Chondrocyte (in vitro differentiated cells): ENCODE data around the gene PDE4D. TPM values are rescaled to one million over a fixed set of nuclear protein-coding genes. Genes with fewer than 3 reads are reported as not detected.

Source experiments
- DNase-seq: peaks from one replicate; pipeline ENCODE4 v3.0.0; 2021; ENCODE audit warnings: mixed read lengths, low spot score
- H3K27ac Mint-ChIP-seq: one replicate; pipeline ENCODE4 v1.8.0; 2021; ENCODE audit warnings: mild to moderate bottlenecking, moderate library complexity, mixed read lengths; ENCODE audit not compliant: unreplicated experiment
- H3K27me3 Mint-ChIP-seq: 2 replicates; pipeline ENCODE4 v1.8.0; 2021; ENCODE audit warnings: low read depth, mixed read lengths
- H3K36me3 Mint-ChIP-seq: 2 replicates; pipeline ENCODE4 v1.8.0; 2021; ENCODE audit warnings: low read depth, mixed read lengths
- H3K4me1 Mint-ChIP-seq: 2 replicates; pipeline ENCODE4 v1.8.0; 2021; ENCODE audit warnings: low read depth, mild to moderate bottlenecking, mixed read lengths
- H3K4me3 Mint-ChIP-seq: one replicate; pipeline ENCODE4 v1.8.0; 2021; ENCODE audit warnings: mild to moderate bottlenecking, moderate library complexity, mixed read lengths; ENCODE audit not compliant: unreplicated experiment
- H3K9me3 Mint-ChIP-seq: 2 replicates; pipeline ENCODE4 v1.8.0; 2021; ENCODE audit warnings: low read depth, mixed read lengths
- total RNA-seq: library from RNA; stranded (reverse); gene quantifications from 3 replicates; pipeline ENCODE4 v1.2.1, GENCODE V29; 2021
- TF ChIP-seq, protein P1 (sequence below): fragments of 200-600 bp; sonication (generic); IDR thresholded peaks from 2 replicates; pipeline ENCODE4 v1.5.0; 2021; ENCODE audit warnings: antibody characterized with exemption, mild to moderate bottlenecking, moderate library complexity

PDE4D gene
- total RNA-seq, 1 donor from 2014 or later = 21.1 TPM

DNA sequence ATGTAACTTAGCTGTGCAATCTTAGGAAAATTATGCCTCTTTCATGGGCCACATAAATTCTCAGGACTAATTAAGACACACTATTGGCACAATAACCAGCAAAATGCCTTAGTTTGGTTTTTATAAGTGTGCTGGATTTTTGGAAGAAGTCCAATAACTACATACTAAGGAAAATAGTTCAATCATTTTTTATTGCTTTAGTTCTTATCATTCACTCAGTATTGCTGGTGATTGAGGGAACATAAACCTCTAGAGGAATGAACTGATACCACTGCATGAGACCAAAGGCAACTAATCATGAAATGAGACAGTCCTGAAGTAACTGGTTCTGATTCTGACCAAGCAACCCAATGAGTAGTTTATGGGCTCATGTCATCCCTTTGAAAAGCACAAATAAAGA is 571.5 kb downstream of the PDE4D start:
- no peaks in the 10 kb centered on the region for H3K9me3 Mint-ChIP-seq
- H3K36me3 Mint-ChIP-seq = no peaks in the 10 kb centered on the region
- H3K27ac Mint-ChIP-seq = no peak overlapping the region
- H3K4me3 Mint-ChIP-seq = no peak overlapping the region
- TF ChIP-seq, protein P1, sequence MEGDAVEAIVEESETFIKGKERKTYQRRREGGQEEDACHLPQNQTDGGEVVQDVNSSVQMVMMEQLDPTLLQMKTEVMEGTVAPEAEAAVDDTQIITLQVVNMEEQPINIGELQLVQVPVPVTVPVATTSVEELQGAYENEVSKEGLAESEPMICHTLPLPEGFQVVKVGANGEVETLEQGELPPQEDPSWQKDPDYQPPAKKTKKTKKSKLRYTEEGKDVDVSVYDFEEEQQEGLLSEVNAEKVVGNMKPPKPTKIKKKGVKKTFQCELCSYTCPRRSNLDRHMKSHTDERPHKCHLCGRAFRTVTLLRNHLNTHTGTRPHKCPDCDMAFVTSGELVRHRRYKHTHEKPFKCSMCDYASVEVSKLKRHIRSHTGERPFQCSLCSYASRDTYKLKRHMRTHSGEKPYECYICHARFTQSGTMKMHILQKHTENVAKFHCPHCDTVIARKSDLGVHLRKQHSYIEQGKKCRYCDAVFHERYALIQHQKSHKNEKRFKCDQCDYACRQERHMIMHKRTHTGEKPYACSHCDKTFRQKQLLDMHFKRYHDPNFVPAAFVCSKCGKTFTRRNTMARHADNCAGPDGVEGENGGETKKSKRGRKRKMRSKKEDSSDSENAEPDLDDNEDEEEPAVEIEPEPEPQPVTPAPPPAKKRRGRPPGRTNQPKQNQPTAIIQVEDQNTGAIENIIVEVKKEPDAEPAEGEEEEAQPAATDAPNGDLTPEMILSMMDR = no peak
- H3K27me3 Mint-ChIP-seq = no peaks in the 10 kb centered on the region
- H3K4me1 Mint-ChIP-seq = peaks cover 63% of the 10 kb centered on the region
- no peak for DNase-seq

DNA sequence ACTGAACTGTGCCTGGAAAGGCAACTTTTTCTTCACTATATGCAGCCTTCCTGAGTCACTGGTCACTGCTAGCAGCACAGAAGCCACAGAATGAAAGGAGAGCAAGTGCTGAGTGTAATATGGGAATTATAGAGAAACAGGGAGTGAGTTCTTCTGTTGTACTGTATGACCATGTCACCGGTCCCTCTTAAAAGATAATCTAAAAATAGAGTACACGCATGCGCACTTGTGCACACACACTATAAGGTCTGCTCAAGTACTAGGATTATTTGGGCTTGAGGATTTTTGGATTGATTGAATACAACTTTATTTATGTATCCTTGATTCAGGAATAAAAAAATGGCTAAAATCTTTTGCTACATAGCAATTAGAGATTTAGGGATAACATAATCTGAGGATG is 571.9 kb downstream of the PDE4D start:
- H3K4me3 Mint-ChIP-seq = no peak overlapping the region
- no peaks in the 10 kb centered on the region for H3K27me3 Mint-ChIP-seq
- H3K9me3 Mint-ChIP-seq = no peaks in the 10 kb centered on the region
- DNase-seq = no peak
- no peaks in the 10 kb centered on the region for H3K36me3 Mint-ChIP-seq
- peaks cover 63% of the 10 kb centered on the region for H3K4me1 Mint-ChIP-seq
- TF ChIP-seq, protein P1 = no peak
- no peak overlapping the region for H3K27ac Mint-ChIP-seq

DNA sequence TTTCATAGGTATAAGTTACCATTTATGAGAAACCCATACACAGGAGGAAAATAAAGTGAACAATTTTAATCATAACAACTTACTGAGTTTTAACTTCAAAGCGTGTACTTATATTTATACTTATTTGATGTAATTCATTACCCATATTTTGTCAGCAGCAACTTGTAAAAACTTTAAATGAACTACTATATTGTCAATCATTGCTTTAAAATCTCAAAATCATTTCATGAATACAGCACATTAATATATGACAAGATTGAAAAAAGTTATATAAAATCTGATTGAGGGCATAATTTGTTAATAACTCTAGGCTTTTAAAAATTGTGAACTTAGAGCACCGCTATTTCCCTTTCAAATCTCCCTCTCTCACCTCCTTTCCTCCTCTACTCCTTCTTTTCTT is 573.1 kb downstream of the PDE4D start:
- Mint-ChIP-seq H3K27me3 (no peaks in the 10 kb centered on the region), H3K27ac (no peak overlapping the region), H3K36me3 (no peaks in the 10 kb centered on the region), H3K4me1 (peaks cover 61% of the 10 kb centered on the region), H3K9me3 (no peaks in the 10 kb centered on the region), H3K4me3 (no peak overlapping the region)
- TF ChIP-seq, protein P1 = no peak
- no peak for DNase-seq

DNA sequence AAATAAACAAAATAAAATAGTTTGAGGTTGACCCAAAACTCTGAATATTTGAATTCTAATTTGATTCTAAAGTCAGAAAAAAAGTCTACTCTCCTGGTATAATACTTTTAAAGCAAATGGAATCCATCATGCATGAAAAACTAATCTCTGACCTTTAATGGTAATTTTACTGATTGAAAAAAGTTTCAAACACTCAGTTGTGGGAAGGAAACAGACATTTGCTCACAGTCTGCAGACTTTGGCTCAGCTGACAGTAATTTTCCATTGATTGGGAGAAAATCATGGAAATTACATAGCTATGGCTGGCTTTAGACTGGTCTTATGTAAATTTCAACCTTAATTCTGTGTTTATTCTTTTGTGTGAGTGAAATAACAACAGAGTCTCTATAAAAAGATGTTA is 574.3 kb downstream of the PDE4D start:
- Mint-ChIP-seq H3K27me3 (no peaks in the 10 kb centered on the region), H3K27ac (peak overlapping the region; percentile 45), H3K36me3 (no peaks in the 10 kb centered on the region), H3K4me3 (no peak overlapping the region), H3K4me1 (peaks cover 61% of the 10 kb centered on the region), H3K9me3 (no peaks in the 10 kb centered on the region)
- DNase-seq = no peak
- TF ChIP-seq, protein P1 = no peak

DNA sequence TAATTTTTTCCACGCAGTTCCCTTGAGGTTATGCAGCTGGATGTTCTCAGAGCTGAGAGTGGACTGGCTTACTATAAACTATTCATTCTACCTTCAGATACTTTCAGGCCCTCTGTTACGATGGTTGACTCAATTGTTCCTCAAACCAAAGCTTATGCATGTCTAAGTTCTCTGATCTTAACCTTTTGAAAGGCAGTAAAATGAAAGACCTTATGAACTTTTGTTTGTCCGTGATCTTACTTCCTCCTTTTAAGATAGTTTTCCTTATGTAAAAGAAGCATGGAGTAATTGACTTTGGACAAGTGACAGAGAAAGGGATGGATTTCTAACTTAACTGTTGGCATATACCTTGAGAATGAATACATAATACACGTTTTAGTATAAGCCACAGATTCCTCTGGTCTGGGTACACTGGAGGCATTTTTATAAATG is 575.7 kb downstream of the PDE4D start:
- DNase-seq = no peak
- no peaks in the 10 kb centered on the region for H3K27me3 Mint-ChIP-seq
- no peaks in the 10 kb centered on the region for H3K9me3 Mint-ChIP-seq
- no peak overlapping the region for H3K27ac Mint-ChIP-seq
- H3K36me3 Mint-ChIP-seq = no peaks in the 10 kb centered on the region
- peaks cover 54% of the 10 kb centered on the region for H3K4me1 Mint-ChIP-seq
- H3K4me3 Mint-ChIP-seq = no peak overlapping the region
- TF ChIP-seq, protein P1 = no peak
